GM19324 (cell line): ENCODE measurements around the gene SPG11.

Source experiments
- ATAC-seq: cut with Tn5 transposase; IDR thresholded peaks from one replicate; pipeline ENCODE4 v1.9.1; 2021; ENCODE audit warnings: mild to moderate bottlenecking, moderate library complexity; ENCODE audit not compliant: unreplicated experiment, low FRiP score

Gene SPG11

DNA sequence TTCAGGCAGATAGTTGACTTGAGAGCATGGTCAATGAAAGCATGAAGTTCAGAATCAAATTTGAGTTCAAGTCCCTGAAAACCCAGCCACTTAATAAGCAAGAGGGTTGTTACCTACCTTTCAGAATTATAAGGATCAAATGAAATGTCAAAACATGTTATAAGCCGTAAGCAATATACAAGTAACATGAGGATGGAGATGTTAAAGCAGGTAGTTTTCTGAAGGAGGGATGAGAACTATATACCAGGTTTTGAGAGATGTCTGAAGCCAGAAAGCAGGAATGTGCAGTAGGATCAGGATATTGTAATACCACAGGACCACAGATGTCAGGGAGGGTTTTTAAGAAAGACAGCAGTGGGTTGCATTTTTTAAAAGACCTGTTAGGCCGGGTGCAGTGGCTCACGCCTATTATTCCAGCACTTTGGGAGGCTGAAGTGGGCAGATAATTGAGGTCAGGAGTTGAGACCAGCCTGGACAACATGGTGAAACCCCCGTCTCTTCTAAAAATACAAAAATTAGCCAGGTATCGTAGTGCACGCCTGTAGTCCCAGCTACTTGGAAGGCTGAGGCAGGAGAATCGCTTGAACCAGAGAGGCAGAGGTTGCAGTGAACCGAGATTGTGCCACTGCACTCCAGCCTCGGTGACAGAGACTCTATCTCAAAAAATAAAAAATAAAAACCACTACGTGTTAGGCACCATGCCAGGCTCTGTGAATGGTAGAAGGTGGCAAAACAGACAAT is 133.4 kb downstream of the SPG11 start:
- ATAC-seq: no peak

- ATAC-seq: no peak
Measured at GRCh38 chr15:44527241-44527640, 136.2 kb downstream of the SPG11 start.

GRCh38 chr15:44525018-44525417 is 138.4 kb downstream of the SPG11 start:
- no peak for ATAC-seq

- no peak for ATAC-seq
Measured at GRCh38 chr15:44519537-44519936, 143.9 kb downstream of the SPG11 start.

GRCh38 chr15:44516436-44516835 is 147.0 kb downstream of the SPG11 start:
- no peak for ATAC-seq
